Measurements from ENCODE around the gene SURF1. TPM values are rescaled to one million over a fixed set of nuclear protein-coding genes. Genes with fewer than 3 reads are reported as not detected.

SURF1 gene
- total RNA-seq, 3 donors from 2014 or later = 45.9 to 61.4 (median 46.8) TPM

DNA sequence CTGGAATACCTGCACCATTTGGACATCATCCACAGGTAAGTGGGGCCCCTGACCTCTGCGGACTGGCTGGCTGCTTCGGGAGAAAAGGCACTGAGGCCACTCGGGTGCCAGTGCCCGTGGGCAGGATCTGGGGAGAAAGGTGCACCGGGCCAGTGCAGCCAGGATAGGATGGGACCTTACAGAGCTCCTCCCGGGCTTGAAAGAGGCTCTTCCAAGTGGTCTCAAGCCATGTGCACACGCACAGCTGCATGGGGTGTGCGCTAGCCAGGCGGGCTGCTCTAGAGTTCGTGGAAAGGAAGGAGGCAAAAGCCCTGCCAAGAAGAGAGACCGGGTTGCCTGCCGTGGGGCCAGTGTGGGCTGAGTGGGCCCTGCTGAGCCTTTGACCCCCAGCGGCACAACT is 33.3 kb upstream of the SURF1 start:
- intact Hi-C loops (cut with DNase I; ENCODE audit: low total_unique reads) = no loop called here
- H3K27ac ChIP-seq = no peak overlapping the region
- DNase-seq (ENCODE audit: low spot score in 2 of 2) = no peak
- H3K36me3 ChIP-seq = no peaks in the 10 kb centered on the region
- TF ChIP-seq, protein P1, sequence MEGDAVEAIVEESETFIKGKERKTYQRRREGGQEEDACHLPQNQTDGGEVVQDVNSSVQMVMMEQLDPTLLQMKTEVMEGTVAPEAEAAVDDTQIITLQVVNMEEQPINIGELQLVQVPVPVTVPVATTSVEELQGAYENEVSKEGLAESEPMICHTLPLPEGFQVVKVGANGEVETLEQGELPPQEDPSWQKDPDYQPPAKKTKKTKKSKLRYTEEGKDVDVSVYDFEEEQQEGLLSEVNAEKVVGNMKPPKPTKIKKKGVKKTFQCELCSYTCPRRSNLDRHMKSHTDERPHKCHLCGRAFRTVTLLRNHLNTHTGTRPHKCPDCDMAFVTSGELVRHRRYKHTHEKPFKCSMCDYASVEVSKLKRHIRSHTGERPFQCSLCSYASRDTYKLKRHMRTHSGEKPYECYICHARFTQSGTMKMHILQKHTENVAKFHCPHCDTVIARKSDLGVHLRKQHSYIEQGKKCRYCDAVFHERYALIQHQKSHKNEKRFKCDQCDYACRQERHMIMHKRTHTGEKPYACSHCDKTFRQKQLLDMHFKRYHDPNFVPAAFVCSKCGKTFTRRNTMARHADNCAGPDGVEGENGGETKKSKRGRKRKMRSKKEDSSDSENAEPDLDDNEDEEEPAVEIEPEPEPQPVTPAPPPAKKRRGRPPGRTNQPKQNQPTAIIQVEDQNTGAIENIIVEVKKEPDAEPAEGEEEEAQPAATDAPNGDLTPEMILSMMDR (IDR thresholded peaks at IDR 0.05) = no peak
- TF ChIP-seq POLR2A (IDR thresholded peaks at IDR 0.05) (no peak), POLR2AphosphoS5 (IDR thresholded peaks at IDR 0.05) (no peak)
- no peaks in the 10 kb centered on the region for H3K4me1 ChIP-seq
- no peaks in the 10 kb centered on the region for H3K9me3 ChIP-seq
- H3K4me3 ChIP-seq = no peak overlapping the region
- H3K27me3 ChIP-seq = peaks cover 0 to 8% of the 10 kb centered on the region in 2 donors

DNA sequence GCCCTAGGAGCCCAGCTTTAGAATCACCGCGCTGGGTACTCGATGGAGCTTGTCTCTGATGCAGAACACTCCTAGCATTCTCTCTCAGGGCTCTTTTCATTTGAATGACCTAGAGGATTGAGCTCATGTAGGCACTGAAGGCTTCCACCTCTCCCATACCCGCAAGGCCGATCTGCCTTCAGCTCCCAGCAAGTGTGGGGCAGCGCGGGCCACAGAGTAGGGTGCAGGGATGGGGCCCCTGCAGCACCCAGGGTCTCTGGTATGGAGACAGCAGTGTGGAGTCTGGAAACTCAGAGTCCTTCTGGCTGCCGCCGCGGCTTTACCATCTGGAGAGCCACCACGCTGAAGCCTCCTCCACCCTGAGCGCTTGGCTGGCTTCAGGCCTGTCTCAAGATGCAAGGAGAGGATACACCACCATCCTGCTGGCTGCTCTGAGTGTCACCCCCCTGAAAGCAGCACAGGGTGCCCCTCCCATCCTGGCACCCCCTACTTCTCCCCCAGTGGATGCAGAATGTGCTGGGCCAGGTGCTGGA is 32.8 kb upstream of the SURF1 start:
- H3K4me3 ChIP-seq = no peak overlapping the region
- H3K9me3 ChIP-seq = no peaks in the 10 kb centered on the region
- DNase-seq (ENCODE audit: low spot score in 2 of 2) = no peak
- no peak overlapping the region for H3K27ac ChIP-seq
- H3K4me1 ChIP-seq = no peaks in the 10 kb centered on the region
- no peaks in the 10 kb centered on the region for H3K36me3 ChIP-seq
- TF ChIP-seq POLR2A (IDR thresholded peaks at IDR 0.05) = no peak
- no peak for TF ChIP-seq POLR2AphosphoS5 (IDR thresholded peaks at IDR 0.05)
- TF ChIP-seq, protein P1 (IDR thresholded peaks at IDR 0.05) = no peak
- peaks cover 0 to 3% of the 10 kb centered on the region in 2 donors for H3K27me3 ChIP-seq
- intact Hi-C loops (cut with DNase I; ENCODE audit: low total_unique reads) = no loop called here

DNA sequence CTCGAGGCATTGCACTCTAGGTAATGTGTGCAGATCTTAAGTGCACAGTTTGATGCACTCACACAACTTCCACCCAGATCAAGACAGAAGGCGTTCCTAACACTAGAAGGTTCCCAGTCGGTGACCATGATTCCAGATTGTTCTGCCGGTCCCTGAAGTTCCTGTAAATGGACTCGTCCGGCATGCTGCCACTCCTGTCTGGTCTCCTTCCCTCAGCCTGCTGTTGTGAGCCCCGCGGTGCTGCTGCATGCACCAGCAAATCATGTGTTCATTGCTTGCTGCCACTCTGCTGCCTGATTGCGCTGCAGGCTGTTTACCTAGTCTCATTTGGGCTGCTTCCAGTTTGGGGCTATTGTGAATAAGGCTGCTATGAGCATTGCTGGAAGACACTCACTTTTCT is 31.4 kb upstream of the SURF1 start:
- H3K27ac ChIP-seq = no peak overlapping the region
- H3K4me1 ChIP-seq = no peaks in the 10 kb centered on the region
- H3K9me3 ChIP-seq = no peaks in the 10 kb centered on the region
- H3K27me3 ChIP-seq = no peaks in the 10 kb centered on the region
- intact Hi-C loops (cut with DNase I; ENCODE audit: low total_unique reads) = no loop called here
- TF ChIP-seq, protein P1 (IDR thresholded peaks at IDR 0.05) = no peak
- TF ChIP-seq POLR2AphosphoS5 (IDR thresholded peaks at IDR 0.05) = no peak
- TF ChIP-seq POLR2A (IDR thresholded peaks at IDR 0.05) = no peak
- DNase-seq (ENCODE audit: low spot score in 2 of 2) = peak; percentile 46 to 78
- no peaks in the 10 kb centered on the region for H3K36me3 ChIP-seq
- H3K4me3 ChIP-seq = no peak overlapping the region

DNA sequence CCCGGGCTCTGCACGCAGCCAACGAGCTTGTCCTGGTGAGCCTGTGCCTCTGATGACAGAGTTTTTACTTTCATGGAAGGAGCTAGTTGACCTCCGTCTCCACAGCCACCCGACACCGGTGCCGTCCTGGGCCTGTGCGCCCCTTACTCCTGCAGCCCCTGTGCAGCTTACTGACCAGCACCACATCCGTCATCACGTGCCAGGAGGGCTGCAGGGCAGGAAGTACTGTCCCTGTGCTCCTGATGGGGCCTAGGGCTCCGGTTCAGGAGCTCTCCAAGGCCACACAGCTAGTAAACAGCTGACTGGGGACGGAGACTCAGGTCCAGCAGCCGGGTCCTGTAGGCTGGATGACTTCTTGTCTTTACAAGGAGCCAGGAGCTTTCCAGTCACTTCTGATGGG is 30.1 kb upstream of the SURF1 start:
- no peaks in the 10 kb centered on the region for H3K4me1 ChIP-seq
- TF ChIP-seq POLR2AphosphoS5 (IDR thresholded peaks at IDR 0.05) = no peak
- TF ChIP-seq, protein P1 (IDR thresholded peaks at IDR 0.05) = no peak
- H3K4me3 ChIP-seq = no peak overlapping the region
- H3K36me3 ChIP-seq = no peaks in the 10 kb centered on the region
- no peak for DNase-seq (ENCODE audit: low spot score in 2 of 2)
- no peaks in the 10 kb centered on the region for H3K27me3 ChIP-seq
- H3K27ac ChIP-seq = no peak overlapping the region
- intact Hi-C loops (cut with DNase I; ENCODE audit: low total_unique reads) = no loop called here
- H3K9me3 ChIP-seq = no peaks in the 10 kb centered on the region

DNA sequence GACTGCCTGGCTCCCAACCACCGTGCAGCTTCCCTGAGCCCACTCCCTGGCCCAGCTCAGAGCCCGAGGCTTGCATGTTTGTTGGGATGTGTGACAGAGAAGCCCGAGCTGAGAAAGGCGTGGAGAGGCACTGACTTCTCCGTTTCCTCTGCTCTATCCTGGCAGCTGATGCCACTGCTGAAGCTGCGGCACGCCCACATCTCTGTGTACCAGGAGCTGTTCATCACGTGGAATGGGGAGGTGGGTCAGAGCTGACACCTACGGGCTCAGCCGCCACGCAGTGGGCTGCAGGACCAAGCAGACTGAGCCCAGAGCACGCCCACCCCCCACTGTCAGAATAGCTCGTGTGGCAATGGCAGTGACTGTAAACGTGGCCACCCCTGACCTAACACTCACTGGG is 29.2 kb upstream of the SURF1 start:
- Histone ChIP-seq H3K4me3 (no peak overlapping the region), H3K27ac (no peak overlapping the region), H3K4me1 (no peaks in the 10 kb centered on the region), H3K9me3 (no peaks in the 10 kb centered on the region), H3K36me3 (no peaks in the 10 kb centered on the region), H3K27me3 (no peaks in the 10 kb centered on the region)
- no peak for DNase-seq (ENCODE audit: low spot score in 2 of 2)
- intact Hi-C loops (cut with DNase I; ENCODE audit: low total_unique reads) = no loop called here
- no peak for TF ChIP-seq POLR2A (IDR thresholded peaks at IDR 0.05)
- TF ChIP-seq POLR2AphosphoS5 (IDR thresholded peaks at IDR 0.05) = no peak
- TF ChIP-seq, protein P1 (IDR thresholded peaks at IDR 0.05) = no peak
